B cell (primary cell): ENCODE results near the gene SAP30L. TPM values are rescaled to one million over a fixed set of nuclear protein-coding genes. Genes with fewer than 3 reads are reported as not detected.

ENCODE experiments used
- ATAC-seq: fragments of 200-7000 bp; cut with Tn5 transposase; one replicate; pipeline ENCODE4 v1.10.0; 2021; ENCODE audit warnings: low read depth, mild to moderate bottlenecking, moderate number of reproducible peaks, moderate library complexity
- CTCF ChIA-PET: fragments of 350-600 bp; sonication (Branson Sonifier 250); formaldehyde crosslinking; loops from one replicate; lab custom pipeline; 2021; ENCODE audit warnings: antibody characterized with exemption, inconsistent platforms; lab: Charles Lee
- POLR2A ChIA-PET: fragments of 350-600 bp; sonication (Branson Sonifier 250); formaldehyde crosslinking; loops from one replicate; lab custom pipeline; 2021; ENCODE audit warnings: antibody characterized with exemption; lab: Charles Lee
- DNase-seq: peaks from one replicate; pipeline ENCODE4 v3.0.0; 2013
- H2AFZ ChIP-seq: 2 replicates; pipeline ENCODE4 v1.6.1; 2012; ENCODE audit warnings: mild to moderate bottlenecking, low read depth, low read length; ENCODE audit not compliant: insufficient read depth, poor library complexity, severe bottlenecking
- H3K27ac ChIP-seq, 2 donors: 1 replicate in 1 of 2; 2 replicates in 1 of 2; pipeline ENCODE4 v1.5.1; 2012 to 2013; ENCODE audit warnings: low read length in 2 of 2, mild to moderate bottlenecking in 2 of 2, moderate library complexity in 1 of 2
- H3K27me3 ChIP-seq, 4 experiments: fragments of 200-600 bp in 1 of 4; sonication (generic) in 1 of 4; replicated peaks in 1 of 4; 1 replicate in 2 of 4; 2 replicates in 2 of 4; pipeline versions ENCODE4 v1.6.1 to v1.7.0; 2013 to 2016; ENCODE audit warnings: low read length in 3 of 4, mild to moderate bottlenecking in 2 of 4, mixed read lengths in 1 of 4, moderate library complexity in 1 of 4; ENCODE audit not compliant: insufficient read depth in 4 of 4, control insufficient read depth in 3 of 4; ENCODE audit errors: control extremely low read depth in 1 of 4
- H3K36me3 ChIP-seq, 2 experiments: replicated peaks in 1 of 2; 1 replicate in 1 of 2; 2 replicates in 1 of 2; pipeline versions ENCODE4 v1.6.1 to v1.7.1; 2013; ENCODE audit warnings: low read length in 1 of 2; ENCODE audit not compliant: insufficient read depth in 2 of 2, control insufficient read depth in 1 of 2; ENCODE audit errors: control extremely low read depth in 1 of 2, extremely low read depth in 1 of 2
- H3K4me1 ChIP-seq, 2 donors: fragments of 200-600 bp in 1 of 2; sonication (generic) in 1 of 2; 1 replicate in 1 of 2; 2 replicates in 1 of 2; pipeline versions ENCODE4 v1.5.1 to v1.6.1; 2013 to 2017; ENCODE audit warnings: low read length in 2 of 2; ENCODE audit not compliant: control insufficient read depth in 2 of 2, insufficient read depth in 2 of 2
- H3K4me2 ChIP-seq: replicated peaks from 2 replicates; pipeline ENCODE3; 2012; ENCODE audit warnings: mild to moderate bottlenecking, low read depth, low read length; ENCODE audit not compliant: poor library complexity, severe bottlenecking
- H3K4me3 ChIP-seq, 5 experiments: fragments of 200-600 bp in 1 of 5; sonication (generic) in 1 of 5; 1 replicate in 3 of 5; 2 replicates in 2 of 5; pipeline versions ENCODE4 v1.5.1 to v1.7.0; 2011 to 2016; ENCODE audit warnings: low read length in 4 of 5, mild to moderate bottlenecking in 4 of 5, low read depth in 2 of 5, control low read depth in 1 of 5, moderate library complexity in 1 of 5; ENCODE audit not compliant: insufficient read depth in 1 of 5; ENCODE audit errors: control extremely low read depth in 1 of 5, extremely low read depth in 1 of 5
- H3K79me2 ChIP-seq: fragments of 200-600 bp; sonication (generic); one replicate; pipeline ENCODE4 v1.6.0; 2016; ENCODE audit warnings: low read length; ENCODE audit not compliant: control insufficient read depth, insufficient read depth
- H3K9ac ChIP-seq: fragments of 200-600 bp; sonication (generic); 2 replicates; pipeline ENCODE4 v1.6.1; 2017; ENCODE audit warnings: mild to moderate bottlenecking, low read length, moderate library complexity
- H3K9me3 ChIP-seq, 3 donors: one replicate each; pipeline versions ENCODE4 v1.6.1 to v1.7.1; 2013; ENCODE audit warnings: low read length in 2 of 3; ENCODE audit not compliant: control insufficient read depth in 2 of 3, insufficient read depth in 1 of 3; ENCODE audit errors: control extremely low read depth in 1 of 3
- H4K20me1 ChIP-seq: 2 replicates; pipeline ENCODE4 v1.6.0; 2012; ENCODE audit warnings: mild to moderate bottlenecking, low read length; ENCODE audit not compliant: insufficient read depth, control insufficient read depth, poor library complexity, severe bottlenecking
- H3K27ac Mint-ChIP-seq: one replicate; pipeline ENCODE4 v1.8.0; 2021; ENCODE audit warnings: mixed read lengths
- H3K27me3 Mint-ChIP-seq: one replicate; pipeline ENCODE4 v1.8.0; 2021; ENCODE audit warnings: mixed read lengths
- H3K4me1 Mint-ChIP-seq: one replicate; pipeline ENCODE4 v1.8.0; 2021; ENCODE audit warnings: mixed read lengths
- H3K4me3 Mint-ChIP-seq: one replicate; pipeline ENCODE4 v1.8.0; 2021; ENCODE audit warnings: mixed read lengths
- H3K9me3 Mint-ChIP-seq: one replicate; pipeline ENCODE4 v1.8.0; 2022; ENCODE audit warnings: mixed read lengths; ENCODE audit not compliant: insufficient read depth
- CTCF ChIP-seq: fragments of 200-600 bp; IDR thresholded peaks from one replicate; pipeline ENCODE4 v1.8.0; 2022; ENCODE audit warnings: antibody characterized with exemption, mild to moderate bottlenecking
- EZH2 ChIP-seq: IDR thresholded peaks from 2 replicates; pipeline ENCODE4 v1.6.1; 2012; ENCODE audit warnings: borderline replicate concordance, low read depth, mild to moderate bottlenecking, moderate library complexity, low read length; ENCODE audit not compliant: insufficient read depth, poor library complexity, severe bottlenecking
- WGBS: methylation state at CpG from one replicate; pipeline ENCODE4 v1.1.5; 2013; ENCODE audit warnings: missing lambda C conversion rate; ENCODE audit not compliant: insufficient coverage; 5-methylcytosine and 5-hydroxymethylcytosine counted together
- intact Hi-C: fragments of 100-400 bp; cut with micrococcal nuclease; formaldehyde crosslinking; loops from one replicate; pipeline ENCODE4 v1.10.0; 2022
- polyA plus RNA-seq: library from polyadenylated mRNA; depleted of rRNA; stranded (reverse); fragments of >200 nt; gene quantifications from 2 replicates; pipeline ENCODE4 v1.2.3, GENCODE V29; 2012
- total RNA-seq, 2 donors: library from RNA; stranded (reverse); fragments of 120-200 nt in 1 of 2; gene quantifications; 1 replicate in 1 of 2; 2 replicates in 1 of 2; pipeline versions ENCODE4 v1.2.3 to v1.2.4, GENCODE V29; 2013 to 2022

SAP30L gene
- total and polyA plus RNA-seq, 2 donors (not counting 1 experiment from before 2014, with no cell fraction given): 34.8 to 41.5 TPM

GRCh38 chr5:154456540-154456939, 10.7 kb downstream of the SAP30L start:
- DNase-seq (no peak), ATAC-seq (no peak)
- CTCF ChIA-PET: interaction anchor here (0.6 to 1.5 kb wide), 2 partner anchors 12 to 466 kb away, joined by 3 to 6 read pairs; no protein-coding TSS in a partner anchor
- POLR2A ChIA-PET: no interaction called here
- Histone ChIP-seq H3K27ac (no peak overlapping the region), H4K20me1 (no peaks in the 10 kb centered on the region), H3K36me3 (peaks cover 6 to 69% of the 10 kb centered on the region in 2 experiments), H3K27me3 (no peaks in the 10 kb centered on the region), H3K9me3 (no peaks in the 10 kb centered on the region), H3K79me2 (no peaks in the 10 kb centered on the region), H3K9ac (no peak overlapping the region), H3K4me3 (no peak overlapping the region), H3K4me2 (no peak overlapping the region), H3K4me1 (no peaks in the 10 kb centered on the region), H2AFZ (no peak overlapping the region)
- TF ChIP-seq CTCF (no peak), EZH2 (no peak)
- Mint-ChIP-seq H3K4me3 (no peak overlapping the region), H3K27me3 (no peaks in the 10 kb centered on the region), H3K9me3 (no peaks in the 10 kb centered on the region), H3K27ac (no peak overlapping the region), H3K4me1 (peaks cover 5% of the 10 kb centered on the region)
- intact Hi-C loops: no loop called here
- WGBS: 100% methylated on average over 1 of the region's 3 CpGs

GRCh38 chr5:154459015-154459414, 13.2 kb downstream of the SAP30L start:
- no peak overlapping the region for H3K9ac ChIP-seq
- intact Hi-C loops: no loop called here
- no peaks in the 10 kb centered on the region for H3K9me3 ChIP-seq
- H4K20me1 ChIP-seq: no peaks in the 10 kb centered on the region
- ATAC-seq (no peak), DNase-seq (no peak)
- Mint-ChIP-seq H3K27ac (no peak overlapping the region), H3K27me3 (no peaks in the 10 kb centered on the region), H3K4me1 (peaks cover 5% of the 10 kb centered on the region), H3K9me3 (no peaks in the 10 kb centered on the region), H3K4me3 (no peak overlapping the region)
- H3K4me2 ChIP-seq: no peak overlapping the region
- no peak overlapping the region for H3K27ac ChIP-seq
- no peaks in the 10 kb centered on the region for H3K4me1 ChIP-seq
- ChIA-PET CTCF (interaction anchor here (1.0 to 2.7 kb wide), 2 partner anchors 10 to 484 kb away, joined by 3 to 14 read pairs; no protein-coding TSS in a partner anchor), POLR2A (no interaction called here)
- TF ChIP-seq EZH2: no peak
- H3K36me3 ChIP-seq: peaks cover 6 to 44% of the 10 kb centered on the region in 2 experiments
- no peak overlapping the region for H3K4me3 ChIP-seq
- no peaks in the 10 kb centered on the region for H3K79me2 ChIP-seq
- no peak overlapping the region for H2AFZ ChIP-seq
- WGBS: 94% methylated on average over 3 of the region's 3 CpGs
- no peaks in the 10 kb centered on the region for H3K27me3 ChIP-seq
